Measurements from ENCODE around the gene SAFB.
A peak's percentile ranks its signal among the peaks of the same experiment; 100 is the strongest.

Gene SAFB

DNA sequence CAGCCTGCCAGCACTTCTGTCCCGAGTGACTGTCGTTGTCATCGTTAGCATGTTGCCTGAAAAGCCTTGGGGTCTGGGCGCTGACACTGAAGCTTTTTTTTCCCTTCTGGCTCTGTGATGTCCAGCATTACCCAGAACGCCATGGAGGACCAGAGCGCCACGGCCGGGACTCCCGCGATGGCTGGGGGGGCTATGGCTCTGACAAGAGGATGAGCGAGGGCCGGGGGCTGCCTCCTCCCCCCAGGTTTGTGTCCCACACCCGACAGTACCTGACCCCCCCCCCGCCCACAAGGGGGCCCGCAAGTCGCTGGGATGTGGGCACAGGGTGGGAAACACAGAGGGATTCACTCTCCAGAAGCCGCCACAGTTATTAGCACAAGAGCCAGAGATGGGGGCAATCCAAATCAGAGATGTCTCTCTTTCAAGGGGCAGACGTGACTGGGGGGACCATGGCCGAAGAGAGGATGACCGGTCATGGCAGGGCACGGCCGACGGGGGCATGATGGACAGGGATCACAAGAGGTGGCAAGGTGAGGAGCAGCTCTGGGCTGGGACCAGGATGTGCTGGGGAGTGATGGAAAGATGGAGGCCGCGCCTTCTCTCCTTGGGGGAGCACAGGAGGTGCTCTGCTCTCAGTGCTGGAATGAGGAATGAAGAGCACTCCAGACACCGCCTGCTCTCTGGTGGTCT, 44.2 kb downstream of the SAFB start:
- no peak for DNase-seq (ENCODE audit: low read depth, low spot score)

DNA sequence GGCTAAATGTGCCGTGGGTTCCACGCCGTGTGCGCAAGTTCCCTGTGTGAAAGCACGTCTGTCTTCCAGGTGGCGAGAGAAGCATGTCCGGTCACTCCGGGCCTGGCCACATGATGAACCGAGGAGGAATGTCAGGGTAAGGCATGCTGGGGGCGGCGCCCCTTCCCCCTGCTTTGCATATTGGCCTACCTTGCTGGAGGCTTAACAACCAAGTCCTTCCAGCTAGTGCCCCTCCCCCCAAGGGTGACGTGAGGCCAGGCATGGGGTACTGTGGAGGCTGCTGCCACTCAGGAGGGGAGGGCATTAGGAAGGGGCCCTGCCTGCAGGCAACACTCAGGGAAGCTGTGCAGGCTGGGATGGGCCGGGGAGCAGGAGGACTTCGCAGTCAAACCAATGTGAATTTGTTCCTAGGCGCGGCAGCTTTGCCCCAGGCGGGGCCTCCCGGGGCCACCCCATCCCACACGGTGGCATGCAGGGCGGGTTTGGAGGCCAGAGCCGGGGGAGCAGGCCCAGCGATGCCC, 44.9 kb downstream of the SAFB start:
- DNase-seq (ENCODE audit: low read depth, low spot score) = no peak

DNA sequence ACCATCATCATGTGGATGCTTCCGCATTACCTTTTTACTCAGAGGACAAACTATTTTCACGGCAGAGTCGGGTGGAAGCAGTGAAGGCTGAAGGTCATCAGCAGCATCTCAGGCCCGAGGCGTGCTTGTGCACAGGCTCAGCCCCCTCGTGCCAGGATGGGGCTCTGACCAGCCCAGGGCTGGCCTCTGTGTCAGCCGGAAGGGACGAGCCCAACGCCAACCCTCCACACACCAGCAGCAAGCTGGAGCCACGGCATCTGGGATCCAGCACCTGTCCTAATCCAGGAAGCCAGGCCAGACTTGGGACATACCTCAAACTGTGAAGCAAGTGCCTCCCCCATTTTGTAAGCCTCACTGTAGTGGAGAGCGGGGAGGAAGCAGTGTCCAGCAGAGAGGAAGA, 46.3 kb downstream of the SAFB start:
- no peak for DNase-seq (ENCODE audit: low read depth, low spot score)

DNA sequence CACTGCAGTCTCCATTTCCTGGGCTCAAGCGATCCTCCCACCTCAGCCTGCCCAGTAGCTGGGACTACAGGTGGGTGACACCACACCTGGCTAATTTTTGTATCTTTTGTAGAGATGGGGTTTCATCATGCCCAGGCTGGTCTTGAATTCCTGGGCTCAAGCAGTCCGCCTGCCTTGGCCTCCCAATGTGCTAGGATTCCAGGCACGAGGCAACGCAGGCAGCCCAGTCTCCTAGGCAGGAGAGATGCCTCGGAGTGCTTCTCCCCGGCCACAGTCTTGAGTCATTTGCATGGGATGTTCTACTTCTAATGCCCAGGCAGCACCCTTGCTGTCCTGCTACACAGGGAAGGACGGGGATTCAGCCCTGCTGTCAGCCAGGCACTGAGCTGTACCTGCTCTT, 48.7 kb downstream of the SAFB start:
- DNase-seq (ENCODE audit: low read depth, low spot score) = no peak

DNA sequence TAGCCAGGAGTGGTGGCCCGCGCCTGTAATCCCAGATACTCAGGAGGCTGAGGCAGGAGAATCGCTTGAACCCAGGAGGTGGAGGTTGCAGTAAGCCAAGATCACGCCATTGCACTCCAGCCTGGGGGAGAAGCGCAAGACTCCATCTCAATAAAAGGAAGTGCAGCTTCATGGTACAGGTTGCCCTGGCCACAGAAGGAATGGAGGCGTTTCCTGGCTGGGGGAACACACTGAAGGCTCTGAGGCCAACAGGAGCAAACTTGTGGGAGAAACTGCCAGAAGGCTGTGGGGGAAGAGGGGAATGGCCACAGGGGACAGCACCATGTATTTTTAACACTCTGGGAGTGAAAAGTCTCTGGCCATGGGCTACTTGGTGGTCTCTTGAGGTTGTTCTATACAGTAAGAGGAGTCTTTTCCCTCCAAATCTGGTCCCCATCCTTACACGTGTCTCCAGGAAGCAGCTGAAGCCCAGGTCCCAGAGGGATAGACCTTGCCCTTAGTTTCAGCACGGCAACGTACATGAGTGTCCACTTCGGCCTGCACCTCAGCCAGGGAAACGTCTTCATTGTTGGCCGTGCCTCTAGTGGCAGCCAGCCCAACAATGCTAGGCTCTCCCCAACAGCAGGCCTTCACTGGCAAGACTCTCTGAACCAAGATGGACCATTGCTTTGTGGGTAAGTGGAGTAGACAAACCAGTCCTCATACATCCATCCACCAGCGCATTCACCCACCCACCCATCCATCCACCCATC, 50.0 kb downstream of the SAFB start:
- DNase-seq (ENCODE audit: low read depth, low spot score) = no peak

DNA sequence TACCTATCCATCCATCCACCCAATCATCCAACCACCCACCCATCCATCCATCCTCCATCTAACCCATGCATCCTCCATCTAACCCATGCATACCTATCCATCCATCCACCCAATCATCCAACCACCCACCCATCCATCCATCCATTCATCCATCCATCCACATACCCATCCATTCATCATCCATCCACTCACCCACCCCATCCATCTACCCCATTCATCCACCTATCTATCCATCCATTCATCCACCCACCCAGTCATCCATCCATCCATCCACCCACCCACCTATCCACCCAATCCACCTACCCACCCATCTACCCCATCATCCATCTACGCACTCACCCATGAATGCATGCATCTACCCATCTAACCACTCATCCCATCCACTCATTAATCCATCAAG, 50.9 kb downstream of the SAFB start:
- DNase-seq (ENCODE audit: low read depth, low spot score) = no peak

DNA sequence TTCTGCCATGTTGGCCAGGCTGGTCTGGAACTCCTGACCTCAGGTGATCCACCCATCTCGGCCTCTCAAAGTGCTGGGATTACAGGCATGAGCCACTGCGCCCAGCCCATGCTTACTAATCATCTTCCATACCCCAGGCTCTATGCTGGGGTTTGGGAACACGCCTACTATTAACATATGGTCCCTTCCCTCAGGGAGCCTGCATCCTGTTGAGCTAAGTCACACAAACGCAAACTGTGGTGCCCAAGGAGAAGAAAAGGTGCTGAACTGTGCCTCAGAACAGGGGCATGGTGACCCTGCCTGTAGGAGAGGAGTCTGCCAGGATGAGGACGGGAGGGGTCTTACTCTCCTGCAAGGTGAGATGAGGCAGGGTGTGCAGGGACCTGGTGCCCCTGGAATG, 51.8 kb downstream of the SAFB start:
- DNase-seq (ENCODE audit: low read depth, low spot score) = no peak

DNA sequence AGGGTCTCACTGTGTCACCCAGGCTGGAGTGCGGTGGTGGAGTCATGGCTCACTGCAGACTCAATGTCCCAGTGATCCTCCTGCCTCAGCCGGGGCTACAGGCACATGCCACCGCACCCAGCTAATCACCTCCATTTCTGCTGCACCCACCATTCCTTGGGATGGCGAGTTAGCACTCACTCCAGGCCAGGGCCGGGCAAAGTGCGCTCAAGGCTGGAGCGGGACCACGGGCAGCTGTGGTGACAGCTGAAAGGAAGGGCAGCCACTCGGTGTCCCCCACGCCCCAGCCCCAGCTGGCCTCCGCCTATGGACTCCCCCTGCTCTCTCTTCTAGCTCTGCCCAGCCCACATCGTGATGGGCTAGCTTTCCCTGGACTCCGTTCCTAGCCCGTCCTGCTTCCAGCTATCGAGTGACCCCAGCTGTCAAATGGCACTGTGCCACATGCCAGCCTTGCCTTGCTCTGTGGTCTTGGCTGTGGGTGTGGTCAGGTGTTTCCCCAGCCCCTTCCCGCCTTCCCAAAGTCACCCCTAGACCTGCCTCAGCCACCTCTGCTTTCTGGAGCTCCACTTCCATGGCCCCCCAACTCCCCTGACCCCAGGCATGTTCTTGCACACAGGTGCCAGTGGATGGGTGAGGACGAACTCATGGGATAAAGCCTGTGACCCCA, 53.4 kb downstream of the SAFB start:
- no peak for DNase-seq (ENCODE audit: low read depth, low spot score)

DNA sequence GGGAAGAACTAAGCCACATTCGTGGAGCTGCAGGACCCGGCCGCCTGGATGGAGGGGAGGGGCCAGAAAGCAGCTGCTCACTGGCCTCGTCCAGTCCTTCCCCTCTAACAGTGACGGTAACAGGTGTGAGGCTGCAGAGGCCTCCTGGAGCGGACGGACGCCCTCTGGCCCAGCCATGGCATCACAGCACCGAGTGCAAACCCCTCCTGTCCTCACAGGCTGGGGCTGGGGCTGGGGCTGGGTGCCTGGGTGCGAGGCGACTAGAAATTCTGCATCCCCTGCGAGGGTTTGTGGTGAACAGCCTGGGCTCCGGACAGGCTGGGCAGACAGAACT, 53.9 kb downstream of the SAFB start:
- no peak for DNase-seq (ENCODE audit: low read depth, low spot score)

DNA sequence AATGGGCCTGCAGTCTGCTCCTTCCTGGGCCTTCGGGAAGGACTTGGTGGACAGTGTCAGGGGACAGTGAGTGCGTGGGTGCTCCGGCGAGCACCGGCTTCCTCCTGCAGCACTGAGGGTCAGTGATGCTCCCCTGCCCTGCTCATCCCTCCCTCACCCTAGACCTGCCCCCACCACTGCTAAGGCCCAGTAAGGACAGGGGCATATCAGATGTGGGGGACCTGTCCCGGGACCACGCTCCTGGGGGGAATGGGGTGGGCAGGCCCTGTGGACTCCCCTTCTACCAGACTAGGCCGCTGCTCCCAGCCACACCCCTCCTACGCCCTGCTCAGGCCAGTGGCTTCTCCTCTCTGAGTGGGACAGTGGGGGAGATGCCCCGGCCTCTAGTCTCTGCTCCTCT, 54.3 kb downstream of the SAFB start:
- DNase-seq (ENCODE audit: low read depth, low spot score) = no peak

DNA sequence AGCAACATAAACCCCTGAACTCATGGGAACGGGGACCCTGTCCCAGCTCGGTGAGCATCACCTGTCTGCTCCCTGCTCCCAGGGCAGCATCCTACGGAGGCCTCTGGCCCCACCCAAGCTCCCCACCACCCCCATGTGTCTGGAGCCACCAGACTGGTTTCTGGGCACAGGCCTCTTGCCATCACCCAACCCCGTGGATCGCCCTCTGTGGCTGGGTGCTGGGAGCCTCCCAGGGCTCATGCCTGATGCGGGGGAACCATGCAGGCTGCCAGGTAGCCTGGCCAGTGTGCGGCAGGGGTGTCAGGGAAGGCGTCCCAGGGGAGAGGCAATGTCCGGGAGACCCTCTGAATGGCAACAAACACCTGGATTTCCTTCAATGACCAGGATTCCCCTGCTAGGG, 54.7 kb downstream of the SAFB start:
- DNase-seq (ENCODE audit: low read depth, low spot score) = no peak

DNA sequence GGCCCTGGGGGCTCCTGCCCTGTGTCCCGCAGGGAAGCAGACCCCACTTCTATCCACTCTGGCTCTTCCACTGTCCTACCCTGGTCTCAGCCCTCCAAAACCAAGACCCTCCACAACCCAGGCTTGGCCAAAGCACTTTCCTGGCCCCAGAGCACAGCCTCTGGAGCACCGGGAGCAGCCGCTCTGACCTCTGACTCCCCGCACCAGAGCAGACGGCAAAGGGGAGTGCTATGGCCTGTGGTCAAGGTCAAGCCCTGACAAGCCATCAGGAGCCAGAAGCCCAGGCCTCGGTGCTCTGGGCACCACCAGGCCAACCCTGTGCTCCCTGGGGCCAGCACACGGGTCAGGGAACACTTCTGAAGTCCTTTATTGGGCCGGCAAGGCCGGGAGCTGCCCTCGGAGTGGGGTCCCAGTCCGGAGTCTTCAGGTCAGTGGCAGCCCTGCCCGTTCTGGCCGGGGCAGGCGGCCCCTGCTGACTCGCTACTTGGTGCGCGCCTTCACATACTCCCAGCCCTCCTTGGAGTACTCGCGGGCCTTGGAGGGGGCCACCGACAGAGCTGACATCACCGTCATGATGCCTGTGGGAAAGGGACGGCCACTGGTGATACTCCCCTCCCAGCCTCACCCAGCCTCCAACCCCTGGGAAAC, 55.3 kb downstream of the SAFB start:
- DNase-seq (ENCODE audit: low read depth, low spot score) = no peak

DNA sequence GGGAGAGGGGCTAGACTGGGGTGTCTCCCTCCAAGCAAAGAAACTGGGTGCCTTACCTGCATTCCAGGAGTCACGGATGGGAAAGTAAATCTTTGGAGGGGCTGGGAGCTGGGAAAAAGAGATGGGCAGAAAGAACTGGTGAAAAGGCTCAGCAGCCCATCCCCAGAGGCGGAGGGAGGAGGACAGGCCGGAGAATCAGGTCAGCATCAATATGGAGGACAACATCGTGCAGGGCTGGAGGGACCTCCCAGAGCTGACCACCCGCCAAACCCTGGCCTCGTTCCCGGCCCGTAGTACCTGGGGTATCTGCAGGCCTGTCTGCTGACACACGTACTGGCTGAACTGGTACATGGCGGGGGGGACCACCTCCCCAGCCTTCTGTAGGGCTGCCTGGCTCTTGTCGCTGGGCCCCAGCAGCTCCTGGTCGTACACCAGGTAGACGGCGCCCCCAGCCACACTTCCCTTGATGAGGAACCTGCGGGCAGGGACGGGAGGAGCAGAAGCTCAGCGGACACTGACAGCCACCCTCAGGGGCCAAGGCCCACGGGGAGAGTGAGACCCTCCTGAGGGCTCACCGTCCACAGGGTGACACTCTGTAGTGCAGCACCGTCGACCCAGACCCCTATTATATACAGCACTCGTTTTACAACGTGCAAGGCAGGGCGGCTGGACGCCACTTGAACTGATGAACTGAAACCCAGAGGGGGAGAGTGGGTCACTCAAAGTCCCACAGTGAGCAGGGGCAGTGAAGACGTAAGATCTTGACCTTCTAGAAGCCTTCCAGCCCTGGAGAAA, 56.6 kb downstream of the SAFB start:
- DNase-seq (ENCODE audit: low read depth, low spot score) = no peak

DNA sequence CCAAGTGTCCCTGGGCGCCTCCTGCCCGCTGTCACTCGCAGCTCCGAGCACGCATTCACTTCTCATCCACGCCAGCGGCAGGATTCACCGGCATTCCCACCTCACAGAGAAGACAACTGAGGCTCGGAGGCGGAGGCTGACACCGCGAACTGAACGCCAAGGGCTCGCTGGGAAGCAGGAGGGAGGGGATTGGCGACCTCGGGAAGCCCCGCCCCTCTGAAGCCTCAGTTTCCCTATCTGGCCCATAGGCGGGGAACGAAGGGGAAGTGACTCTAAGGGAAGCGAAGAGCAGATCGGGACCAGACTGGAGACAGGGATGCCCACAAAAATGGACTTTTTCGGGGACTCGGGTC, 57.2 kb downstream of the SAFB start:
- DNase-seq (ENCODE audit: low read depth, low spot score) = no peak

DNA sequence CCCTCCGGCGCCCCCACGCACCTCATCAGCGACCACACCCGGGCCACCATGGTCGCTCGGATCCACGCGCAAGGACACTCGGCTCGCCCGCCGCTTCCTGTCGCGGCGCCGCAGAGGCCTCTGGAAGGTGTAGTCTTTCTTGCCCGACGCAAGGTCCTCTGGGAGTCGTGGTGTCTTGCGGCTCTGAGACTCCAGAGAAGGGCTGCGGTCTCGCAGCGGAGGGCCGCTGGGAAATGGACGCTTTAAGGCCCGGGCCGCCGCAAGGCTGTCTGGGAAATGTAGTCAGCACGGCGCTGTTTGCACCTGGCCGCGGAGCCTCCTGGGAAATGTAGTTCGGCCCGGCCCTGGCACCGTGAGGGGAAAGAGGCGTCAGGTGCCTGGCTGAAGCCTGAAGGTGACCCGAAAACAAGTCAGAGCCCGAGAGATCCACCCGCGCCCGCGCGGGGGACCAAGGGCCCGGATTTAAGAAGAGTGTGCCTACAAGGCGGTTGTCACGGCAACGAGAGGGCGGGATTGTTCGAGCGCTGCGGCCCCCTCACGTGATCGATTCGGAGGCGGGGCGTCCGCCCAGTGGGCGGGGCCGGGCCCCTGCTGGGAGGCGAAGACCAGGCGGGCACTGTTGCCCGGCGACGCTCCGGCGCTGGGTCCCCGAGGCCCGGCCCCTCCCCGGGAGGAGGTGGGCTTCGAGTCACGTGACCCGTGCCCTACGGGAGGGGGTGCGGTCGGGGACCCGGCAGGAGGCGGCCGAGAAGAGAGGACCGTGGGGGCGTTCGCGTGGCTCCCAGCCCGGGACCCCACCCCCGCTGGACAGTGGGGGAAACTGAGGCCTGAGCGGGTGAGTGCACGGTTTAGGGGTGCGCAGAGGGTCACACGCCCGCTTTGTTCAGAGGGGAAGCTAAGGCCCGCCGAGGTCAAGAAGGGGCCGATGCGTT, 57.8 kb downstream of the SAFB start, which contains the start of the genes HSD11B1L and MICOS13:
HSD11B1L (plus strand) TSS at position 591 of the 932 bp plus-strand sequence. CDS start 3,806 bp downstream, outside the sequence.
MICOS13 (minus strand) TSS at position 80 of the 932 bp plus-strand sequence; CDS start at position 50, 30 bp downstream.
- DNase-seq (ENCODE audit: low read depth, low spot score) = peak; percentile 95

DNA sequence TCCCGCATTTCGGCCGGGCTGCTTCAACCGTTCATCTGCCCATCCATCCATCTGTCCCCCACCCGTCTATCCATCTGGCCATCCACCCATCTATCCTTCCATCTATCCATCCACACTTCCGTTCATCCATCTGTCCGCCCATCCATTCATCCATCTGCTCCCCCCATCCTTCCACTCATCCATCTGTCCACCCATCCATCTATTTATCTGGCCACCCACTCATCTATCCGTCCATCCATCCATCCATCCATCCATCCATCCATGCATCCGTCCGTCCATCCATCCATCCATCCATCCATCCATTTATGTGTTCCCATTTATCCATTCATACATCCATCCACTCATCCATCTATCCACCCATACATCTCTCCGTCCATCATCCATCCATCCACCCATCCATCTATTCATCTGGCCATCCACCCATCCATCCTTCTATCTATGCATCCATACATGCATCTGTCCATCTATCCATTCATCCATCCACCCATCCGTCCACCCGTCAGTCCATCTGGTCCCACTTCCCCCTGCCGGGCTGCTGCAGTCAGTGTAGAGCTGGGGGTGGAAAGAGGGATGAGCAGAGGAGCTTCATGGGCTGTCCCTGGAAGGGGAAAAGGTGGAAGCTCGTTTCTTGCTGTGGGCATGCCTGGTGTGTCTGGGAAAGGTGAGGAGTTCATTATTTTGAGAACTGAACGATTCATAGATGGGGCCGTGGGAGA, 58.7 kb downstream of the SAFB start:
- DNase-seq (ENCODE audit: low read depth, low spot score) = no peak

DNA sequence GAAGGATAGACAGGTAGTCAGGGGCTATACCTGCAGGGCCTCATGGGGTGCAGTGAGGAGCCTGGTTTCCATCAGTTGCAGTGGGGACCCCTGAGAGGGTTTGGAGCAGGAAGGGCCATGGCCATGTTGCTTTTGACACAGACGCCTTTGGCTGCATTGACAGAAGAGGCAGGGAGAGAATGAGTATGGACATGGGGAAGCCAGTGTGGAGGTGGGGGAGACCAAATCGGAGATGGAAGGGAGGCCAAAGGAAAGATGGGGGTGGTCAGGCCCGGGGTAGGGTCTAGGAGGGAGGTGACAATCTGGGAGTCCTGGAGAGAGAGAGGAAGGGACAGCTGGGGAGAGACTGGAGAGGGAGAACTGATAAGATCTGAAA, 59.2 kb downstream of the SAFB start:
- no peak for DNase-seq (ENCODE audit: low read depth, low spot score)

DNA sequence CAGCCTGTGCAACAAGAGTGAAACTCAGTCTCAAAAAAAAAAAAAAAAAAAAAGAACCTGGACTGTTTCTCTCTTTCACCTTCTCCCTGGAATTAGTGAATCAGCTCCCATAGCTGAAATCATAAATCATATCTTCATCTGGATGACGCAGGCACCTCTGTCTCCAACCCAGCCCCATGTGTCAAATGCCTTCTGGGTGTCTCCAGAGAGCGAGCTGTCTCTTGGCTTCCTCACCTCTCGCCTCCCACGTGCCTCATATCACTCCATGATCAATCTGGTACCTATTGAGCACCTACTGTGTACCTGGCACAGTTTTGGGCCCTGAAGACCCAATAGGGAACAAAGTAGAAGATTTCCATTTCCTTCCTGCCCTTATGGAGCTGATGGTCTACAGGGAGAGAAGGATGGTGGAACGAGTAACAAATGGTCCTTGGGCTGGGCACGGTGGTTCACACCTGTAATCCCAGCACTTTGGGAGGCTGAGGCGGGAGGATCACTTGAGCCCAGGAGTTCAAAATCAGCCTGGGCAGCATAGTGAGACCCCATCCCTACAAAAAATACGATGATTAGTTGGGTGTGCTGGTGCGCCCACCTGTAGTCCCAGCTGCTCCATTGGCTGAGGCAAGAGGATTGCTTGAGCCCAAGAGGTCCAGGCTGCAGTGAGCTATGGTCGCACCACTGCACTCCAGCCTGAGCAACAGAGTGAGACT, 60.4 kb downstream of the SAFB start:
- DNase-seq (ENCODE audit: low read depth, low spot score) = no peak
